MM.1S (cell line): Measurements from ENCODE around the gene PLA2G4F.

Experiments used
- DNase-seq: peaks from one replicate; pipeline ENCODE4 v3.0.0-alpha.2; 2015
- H2AFZ ChIP-seq: fragments of 300-600 bp; sonication (generic); 2 replicates; pipeline ENCODE4 v1.6.0; 2016; ENCODE audit warnings: antibody characterized with exemption, low read length
- H3F3A ChIP-seq: fragments of 300-600 bp; sonication (generic); 2 replicates; pipeline ENCODE4 v1.6.1; 2016; ENCODE audit warnings: mild to moderate bottlenecking, antibody characterized with exemption, low read length, moderate library complexity, mixed read lengths; ENCODE audit not compliant: insufficient read depth
- H3K27ac ChIP-seq: fragments of 300-600 bp; sonication (generic); 2 replicates; pipeline ENCODE4 v1.5.1; 2016; ENCODE audit warnings: mild to moderate bottlenecking, low read length
- H3K27me3 ChIP-seq: fragments of 300-600 bp; sonication (generic); replicated peaks from 2 replicates; pipeline ENCODE4 v1.6.0; 2016; ENCODE audit warnings: low read length; ENCODE audit not compliant: insufficient read depth
- H3K36me3 ChIP-seq: fragments of 300-600 bp; sonication (generic); replicated peaks from 2 replicates; pipeline ENCODE4 v1.6.1; 2016; ENCODE audit warnings: mild to moderate bottlenecking, low read length, mixed read lengths; ENCODE audit not compliant: insufficient read depth
- H3K4me1 ChIP-seq: fragments of 300-600 bp; sonication (generic); 2 replicates; pipeline ENCODE4 v1.6.1; 2016; ENCODE audit warnings: low read length, mixed read lengths
- H3K4me2 ChIP-seq: fragments of 300-600 bp; sonication (generic); 2 replicates; pipeline ENCODE4 v1.6.0; 2016; ENCODE audit warnings: low read depth, low read length
- H3K4me3 ChIP-seq: fragments of 300-600 bp; sonication (generic); 2 replicates; pipeline ENCODE4 v1.5.1; 2016; ENCODE audit warnings: low read length, mixed read lengths
- H3K79me2 ChIP-seq: fragments of 300-600 bp; sonication (generic); 2 replicates; pipeline ENCODE4 v1.6.1; 2016; ENCODE audit warnings: mixed run types, low read length, mixed read lengths
- H3K9ac ChIP-seq: fragments of 300-600 bp; sonication (generic); 2 replicates; pipeline ENCODE4 v1.6.1; 2016; ENCODE audit warnings: low read length, mixed read lengths
- H3K9me2 ChIP-seq: fragments of 300-600 bp; sonication (generic); replicated peaks from 2 replicates; pipeline ENCODE4 v1.6.1; 2016; ENCODE audit warnings: mild to moderate bottlenecking, low read length, mixed read lengths; ENCODE audit not compliant: insufficient read depth
- H3K9me3 ChIP-seq: fragments of 300-600 bp; sonication (generic); replicated peaks from 2 replicates; pipeline ENCODE4 v1.6.1; 2016; ENCODE audit warnings: mild to moderate bottlenecking, low read length, mixed read lengths; ENCODE audit not compliant: insufficient read depth
- H4K20me1 ChIP-seq: fragments of 300-600 bp; sonication (generic); 2 replicates; pipeline ENCODE4 v1.6.1; 2016; ENCODE audit warnings: mild to moderate bottlenecking, low read length, moderate library complexity, mixed read lengths; ENCODE audit not compliant: insufficient read depth
- EZH2 ChIP-seq: fragments of 300-600 bp; sonication (generic); optimal IDR thresholded peaks from 2 replicates; pipeline ENCODE3; 2017; ENCODE audit warnings: low read depth, mild to moderate bottlenecking, antibody characterized with exemption, low read length, mixed read lengths
- EZH2phosphoT487 ChIP-seq: fragments of 300-600 bp; sonication (generic); IDR thresholded peaks from 2 replicates; pipeline ENCODE4 v1.6.1; 2018; ENCODE audit warnings: antibody characterized with exemption, low read length
- TF ChIP-seq, protein P1 (sequence below): fragments of 300-600 bp; sonication (generic); IDR thresholded peaks from 2 replicates; pipeline ENCODE4 v1.5.1; 2016; ENCODE audit warnings: antibody characterized with exemption, low read length, mixed read lengths

The PLA2G4F gene

DNA sequence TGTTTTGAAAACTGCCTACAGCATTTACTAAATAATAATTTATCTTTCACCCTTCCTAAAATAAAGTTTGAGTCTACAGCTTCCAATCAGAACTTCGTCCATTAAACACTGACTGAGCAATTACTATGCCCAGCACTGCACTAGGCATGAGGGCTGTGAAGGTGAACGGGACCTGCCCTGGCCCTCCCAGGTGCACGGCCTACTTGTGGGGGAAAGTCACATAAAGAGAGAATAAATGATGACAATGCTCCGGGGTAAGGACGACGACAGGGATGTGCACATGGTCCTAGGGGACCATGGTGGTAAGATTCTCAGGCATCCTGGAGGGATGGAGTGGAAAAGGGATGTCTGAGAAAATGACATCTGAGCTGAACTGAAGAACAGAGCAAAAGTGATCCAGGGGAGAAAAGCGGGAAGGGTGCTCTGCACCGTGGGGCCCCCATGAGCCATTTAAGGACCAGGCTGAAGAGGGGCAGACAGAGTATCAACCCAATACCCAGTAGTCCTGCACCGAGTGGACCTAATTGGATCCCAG is 11.5 kb downstream of the PLA2G4F start:
- H3K27ac ChIP-seq = no peak overlapping the region
- H3K36me3 ChIP-seq = no peaks in the 10 kb centered on the region
- H2AFZ ChIP-seq = no peak overlapping the region
- no peak overlapping the region for H3K9ac ChIP-seq
- no peaks in the 10 kb centered on the region for H3K79me2 ChIP-seq
- H3K9me3 ChIP-seq = no peaks in the 10 kb centered on the region
- no peak overlapping the region for H3K4me3 ChIP-seq
- DNase-seq = no peak
- peaks cover 16% of the 10 kb centered on the region; the same call in 1 of the 2 replicates for H3K27me3 ChIP-seq
- no peaks in the 10 kb centered on the region for H3F3A ChIP-seq
- TF ChIP-seq, protein P1, sequence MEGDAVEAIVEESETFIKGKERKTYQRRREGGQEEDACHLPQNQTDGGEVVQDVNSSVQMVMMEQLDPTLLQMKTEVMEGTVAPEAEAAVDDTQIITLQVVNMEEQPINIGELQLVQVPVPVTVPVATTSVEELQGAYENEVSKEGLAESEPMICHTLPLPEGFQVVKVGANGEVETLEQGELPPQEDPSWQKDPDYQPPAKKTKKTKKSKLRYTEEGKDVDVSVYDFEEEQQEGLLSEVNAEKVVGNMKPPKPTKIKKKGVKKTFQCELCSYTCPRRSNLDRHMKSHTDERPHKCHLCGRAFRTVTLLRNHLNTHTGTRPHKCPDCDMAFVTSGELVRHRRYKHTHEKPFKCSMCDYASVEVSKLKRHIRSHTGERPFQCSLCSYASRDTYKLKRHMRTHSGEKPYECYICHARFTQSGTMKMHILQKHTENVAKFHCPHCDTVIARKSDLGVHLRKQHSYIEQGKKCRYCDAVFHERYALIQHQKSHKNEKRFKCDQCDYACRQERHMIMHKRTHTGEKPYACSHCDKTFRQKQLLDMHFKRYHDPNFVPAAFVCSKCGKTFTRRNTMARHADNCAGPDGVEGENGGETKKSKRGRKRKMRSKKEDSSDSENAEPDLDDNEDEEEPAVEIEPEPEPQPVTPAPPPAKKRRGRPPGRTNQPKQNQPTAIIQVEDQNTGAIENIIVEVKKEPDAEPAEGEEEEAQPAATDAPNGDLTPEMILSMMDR = no peak
- TF ChIP-seq EZH2 (no peak), EZH2phosphoT487 (no peak)
- no peak overlapping the region for H3K4me2 ChIP-seq
- no peaks in the 10 kb centered on the region for H3K4me1 ChIP-seq
- H3K9me2 ChIP-seq = no peaks in the 10 kb centered on the region
- no peaks in the 10 kb centered on the region for H4K20me1 ChIP-seq

DNA sequence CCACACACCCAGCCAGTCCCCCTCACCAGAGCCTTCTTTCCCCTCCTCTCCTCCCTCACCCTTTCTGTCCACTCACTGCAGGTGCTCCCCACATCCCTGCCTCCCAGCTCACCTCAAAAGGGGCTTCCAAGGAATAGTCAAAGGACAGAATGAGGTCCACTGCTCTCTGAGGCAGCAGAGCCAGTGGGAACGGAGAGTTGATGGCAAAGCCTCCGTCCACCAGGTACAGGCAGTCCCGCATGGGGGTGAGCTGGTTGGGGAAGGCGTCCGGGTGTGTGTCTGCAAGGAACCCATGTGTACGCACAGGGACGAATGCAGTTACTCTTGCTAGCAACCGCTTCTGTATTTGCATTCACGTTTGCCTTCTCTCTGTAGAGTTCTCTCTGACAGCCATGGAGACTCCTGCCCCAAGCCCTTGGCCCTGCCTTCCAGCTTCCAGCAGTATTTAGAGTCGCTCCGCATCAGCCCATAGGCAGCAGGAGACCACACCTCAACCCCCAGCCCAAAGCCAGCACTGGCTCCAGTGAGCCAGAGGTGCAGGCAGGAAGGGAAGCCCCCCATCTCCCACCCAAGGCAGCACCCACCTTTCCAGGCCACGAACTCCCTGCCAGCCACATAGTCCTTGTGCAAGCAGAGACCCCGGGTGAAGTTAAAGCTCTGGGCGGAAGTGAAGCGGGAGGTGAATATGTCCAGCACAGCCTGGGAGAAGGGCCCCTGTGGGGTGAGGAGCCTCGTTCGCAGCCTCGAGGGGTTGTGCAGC is 12.4 kb downstream of the PLA2G4F start:
- Histone ChIP-seq H3K4me2 (no peak overlapping the region), H2AFZ (no peak overlapping the region), H3K36me3 (no peaks in the 10 kb centered on the region), H3K79me2 (no peaks in the 10 kb centered on the region), H3F3A (no peaks in the 10 kb centered on the region), H4K20me1 (no peaks in the 10 kb centered on the region), H3K9me3 (no peaks in the 10 kb centered on the region), H3K4me3 (no peak overlapping the region), H3K4me1 (no peaks in the 10 kb centered on the region), H3K27ac (no peak overlapping the region), H3K9ac (no peak overlapping the region), H3K27me3 (peaks cover 16% of the 10 kb centered on the region; the same call in 1 of the 2 replicates), H3K9me2 (no peaks in the 10 kb centered on the region)
- no peak for DNase-seq
- TF ChIP-seq, protein P1 = no peak
- TF ChIP-seq EZH2phosphoT487 (no peak), EZH2 (no peak)

DNA sequence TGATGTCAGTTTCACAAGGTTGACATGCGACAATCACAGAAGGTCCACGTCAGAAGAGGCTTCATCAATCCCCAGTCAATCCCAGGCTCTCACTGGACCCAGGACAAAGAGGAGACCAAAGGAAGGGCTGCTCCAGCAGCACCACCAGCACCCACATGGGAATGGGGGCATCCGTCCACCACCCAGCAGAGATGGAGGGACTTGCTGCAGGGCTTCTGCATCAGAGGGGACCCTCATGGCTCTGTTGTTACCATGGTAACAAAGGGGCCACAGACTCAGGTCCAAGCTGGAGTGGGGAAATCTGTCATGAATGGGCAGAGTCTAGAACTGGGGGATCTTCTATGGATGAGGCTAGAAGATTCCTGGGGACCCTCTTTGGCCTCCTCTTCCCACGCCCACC is 13.1 kb downstream of the PLA2G4F start:
- TF ChIP-seq EZH2 = no peak
- DNase-seq = no peak
- Histone ChIP-seq H3K9ac (no peak overlapping the region), H3K9me3 (no peaks in the 10 kb centered on the region), H3K9me2 (no peaks in the 10 kb centered on the region), H3F3A (no peaks in the 10 kb centered on the region), H2AFZ (no peak overlapping the region), H3K36me3 (no peaks in the 10 kb centered on the region), H3K27me3 (peaks cover 12% of the 10 kb centered on the region; the same call in 1 of the 2 replicates), H3K79me2 (no peaks in the 10 kb centered on the region), H4K20me1 (no peaks in the 10 kb centered on the region), H3K4me2 (no peak overlapping the region), H3K27ac (no peak overlapping the region), H3K4me3 (no peak overlapping the region), H3K4me1 (no peaks in the 10 kb centered on the region)
